ENCODE measurements around the gene CCDC6.

Gene CCDC6

GRCh38 chr10:59830601-59831259, 75.6 kb downstream of the CCDC6 start:
- H3K4me3 ChIP-seq (ENCODE audit: low read length): no peak overlapping the region
- DNase-seq (ENCODE audit: low read depth, low spot score): no peak

DNA sequence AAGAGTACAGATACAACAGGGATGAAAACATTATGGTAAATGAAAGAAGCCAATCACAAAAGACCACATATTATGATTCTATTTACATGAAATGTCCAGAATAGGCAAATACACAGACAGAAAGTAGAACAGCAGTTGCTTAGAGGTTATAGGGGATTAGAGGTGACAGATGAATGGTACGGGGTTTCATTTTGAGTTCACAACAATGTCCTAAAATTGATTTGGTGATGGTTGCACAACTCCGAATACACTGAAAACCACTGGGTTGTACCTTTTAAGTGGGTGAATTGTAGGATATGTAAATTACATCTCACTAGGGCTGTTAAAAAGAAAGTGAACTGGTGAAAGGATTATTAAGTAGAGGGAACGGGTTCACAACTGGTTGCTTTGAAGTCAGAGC, 76.8 kb downstream of the CCDC6 start:
- H3K4me3 ChIP-seq (ENCODE audit: low read length): no peak overlapping the region
- DNase-seq (ENCODE audit: low read depth, low spot score): no peak

DNA sequence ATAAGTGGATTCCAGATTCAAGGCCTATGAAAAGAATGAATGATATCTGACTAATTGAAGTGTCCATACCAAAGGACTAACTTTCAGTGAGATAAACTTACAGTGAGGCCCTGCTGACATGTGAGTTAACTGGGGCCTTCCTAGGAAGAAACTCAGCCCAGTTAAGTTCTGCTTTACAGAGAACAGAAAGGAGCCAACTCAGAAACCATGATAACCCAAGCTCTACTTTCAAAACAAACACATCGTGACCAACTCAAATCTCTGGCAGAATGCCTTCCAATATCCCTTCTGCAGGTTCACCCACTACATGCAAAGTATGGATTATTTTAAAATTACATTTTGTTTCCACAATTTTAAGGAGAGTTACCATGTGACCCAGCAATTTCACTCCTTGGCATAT, 77.3 kb downstream of the CCDC6 start:
- H3K4me3 ChIP-seq (ENCODE audit: low read length): no peak overlapping the region
- DNase-seq (ENCODE audit: low read depth, low spot score): no peak

DNA sequence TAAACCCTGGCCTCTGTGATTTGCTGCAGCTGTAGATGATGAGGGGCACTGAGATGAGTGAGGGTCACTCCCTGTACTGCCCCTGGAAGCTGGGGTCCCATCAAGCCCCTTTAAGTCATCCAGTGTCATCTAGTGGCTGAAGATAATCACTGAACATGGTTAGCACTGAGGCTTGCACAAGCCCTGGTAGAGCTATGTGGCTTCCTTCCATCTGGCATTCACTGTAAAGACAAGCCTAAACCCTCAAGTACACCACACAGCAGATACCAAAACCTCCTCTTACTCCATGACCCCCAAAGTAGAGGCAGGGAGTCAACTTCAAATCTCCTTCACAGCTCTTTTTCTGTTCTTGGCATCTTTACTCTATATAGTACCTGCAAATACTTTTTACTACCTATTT, 80.4 kb downstream of the CCDC6 start:
- H3K4me3 ChIP-seq (ENCODE audit: low read length): no peak overlapping the region
- no peak for DNase-seq (ENCODE audit: low read depth, low spot score)

- no peak for DNase-seq (ENCODE audit: low read depth, low spot score)
- H3K4me3 ChIP-seq (ENCODE audit: low read length): no peak overlapping the region
Observed at GRCh38 chr10:59823751-59824150, 82.6 kb downstream of the CCDC6 start.

DNA sequence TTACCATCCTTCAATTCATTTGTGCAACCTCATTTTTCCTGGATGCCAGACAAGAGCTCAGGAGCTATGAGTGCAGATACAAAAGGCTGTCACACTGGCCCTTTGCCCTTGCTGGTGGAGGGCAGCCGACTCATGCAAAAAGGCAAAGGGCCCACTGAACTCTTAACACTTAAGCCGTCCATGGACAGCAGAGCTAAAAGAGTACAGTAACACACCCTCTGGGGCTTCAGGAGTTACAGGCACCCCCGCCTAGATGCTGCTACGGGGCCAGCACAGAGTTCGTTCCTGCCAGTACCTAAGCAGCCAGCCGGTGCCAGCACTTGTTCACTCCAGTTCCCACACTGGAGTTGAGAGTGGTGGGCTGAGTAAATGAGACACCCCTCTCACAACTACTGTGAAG, 83.2 kb downstream of the CCDC6 start:
- no peak overlapping the region for H3K4me3 ChIP-seq (ENCODE audit: low read length)
- no peak for DNase-seq (ENCODE audit: low read depth, low spot score)

GRCh38 chr10:59820471-59820870, 85.9 kb downstream of the CCDC6 start:
- no peak overlapping the region for H3K4me3 ChIP-seq (ENCODE audit: low read length)
- no peak for DNase-seq (ENCODE audit: low read depth, low spot score)

- no peak overlapping the region for H3K4me3 ChIP-seq (ENCODE audit: low read length)
- DNase-seq (ENCODE audit: low read depth, low spot score): no peak
Observed at GRCh38 chr10:59819683-59820082, 86.7 kb downstream of the CCDC6 start.

- H3K4me3 ChIP-seq (ENCODE audit: low read length): no peak overlapping the region
- no peak for DNase-seq (ENCODE audit: low read depth, low spot score)
Observed at GRCh38 chr10:59819265-59819664, 87.1 kb downstream of the CCDC6 start.

DNA sequence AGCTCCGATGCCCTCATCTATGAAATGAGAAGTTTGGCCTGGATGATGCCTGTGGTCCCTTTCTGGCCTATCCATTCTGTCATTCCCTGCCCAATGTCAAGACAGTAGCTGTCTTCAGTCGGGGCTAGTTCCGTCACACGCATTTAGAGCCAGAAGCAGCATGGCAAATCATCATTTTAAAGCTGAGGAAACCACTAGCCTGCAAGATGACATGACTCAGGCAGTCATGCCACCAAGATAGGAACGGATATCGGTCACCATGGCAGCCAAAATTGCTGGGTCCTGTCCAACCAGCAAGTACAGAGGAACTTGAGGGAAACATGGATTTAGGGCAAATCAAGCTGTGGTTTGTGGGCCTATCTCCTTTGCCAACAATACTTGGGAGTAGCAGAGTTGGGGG, 88.6 kb downstream of the CCDC6 start:
- no peak overlapping the region for H3K4me3 ChIP-seq (ENCODE audit: low read length)
- DNase-seq (ENCODE audit: low read depth, low spot score): no peak

- no peak for DNase-seq (ENCODE audit: low read depth, low spot score)
- no peak overlapping the region for H3K4me3 ChIP-seq (ENCODE audit: low read length)
Observed at GRCh38 chr10:59814878-59815277, 91.5 kb downstream of the CCDC6 start.

DNA sequence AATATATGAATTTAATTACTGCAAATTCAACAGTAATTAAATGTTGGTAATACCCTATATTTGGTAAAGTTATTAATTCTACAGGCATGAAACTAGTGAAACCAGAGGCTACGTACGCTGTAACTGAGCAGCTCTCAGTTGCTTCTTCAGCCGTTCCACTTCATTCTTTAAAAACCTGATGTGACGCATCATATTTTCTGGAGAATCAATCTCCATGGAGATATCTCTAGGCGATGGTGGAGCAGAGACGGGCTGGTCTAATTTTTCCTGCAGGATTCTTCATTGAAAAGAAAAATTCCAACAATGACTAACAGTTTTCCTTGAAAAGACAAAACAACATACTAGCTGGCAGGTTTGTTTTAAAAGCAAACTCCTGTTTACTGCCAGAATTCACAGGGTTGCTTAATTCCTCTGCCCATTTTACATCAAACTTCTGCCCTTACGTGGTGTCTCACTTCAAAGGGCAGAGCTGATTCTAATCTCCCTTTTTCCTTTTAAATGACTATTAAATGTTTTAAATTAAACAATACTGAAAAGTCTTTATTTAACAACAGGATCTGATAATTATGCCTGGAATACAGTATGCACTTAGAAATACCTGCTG, 93.7 kb downstream of the CCDC6 start:
- H3K4me3 ChIP-seq (ENCODE audit: low read length): no peak overlapping the region
- DNase-seq (ENCODE audit: low read depth, low spot score): no peak

- no peak for DNase-seq (ENCODE audit: low read depth, low spot score)
- no peak overlapping the region for H3K4me3 ChIP-seq (ENCODE audit: low read length)
Observed at GRCh38 chr10:59809644-59809974, 96.7 kb downstream of the CCDC6 start.

GRCh38 chr10:59808896-59809643, 97.3 kb downstream of the CCDC6 start:
- no peak overlapping the region for H3K4me3 ChIP-seq (ENCODE audit: low read length)
- peak; percentile 55 for DNase-seq (ENCODE audit: low read depth, low spot score)

DNA sequence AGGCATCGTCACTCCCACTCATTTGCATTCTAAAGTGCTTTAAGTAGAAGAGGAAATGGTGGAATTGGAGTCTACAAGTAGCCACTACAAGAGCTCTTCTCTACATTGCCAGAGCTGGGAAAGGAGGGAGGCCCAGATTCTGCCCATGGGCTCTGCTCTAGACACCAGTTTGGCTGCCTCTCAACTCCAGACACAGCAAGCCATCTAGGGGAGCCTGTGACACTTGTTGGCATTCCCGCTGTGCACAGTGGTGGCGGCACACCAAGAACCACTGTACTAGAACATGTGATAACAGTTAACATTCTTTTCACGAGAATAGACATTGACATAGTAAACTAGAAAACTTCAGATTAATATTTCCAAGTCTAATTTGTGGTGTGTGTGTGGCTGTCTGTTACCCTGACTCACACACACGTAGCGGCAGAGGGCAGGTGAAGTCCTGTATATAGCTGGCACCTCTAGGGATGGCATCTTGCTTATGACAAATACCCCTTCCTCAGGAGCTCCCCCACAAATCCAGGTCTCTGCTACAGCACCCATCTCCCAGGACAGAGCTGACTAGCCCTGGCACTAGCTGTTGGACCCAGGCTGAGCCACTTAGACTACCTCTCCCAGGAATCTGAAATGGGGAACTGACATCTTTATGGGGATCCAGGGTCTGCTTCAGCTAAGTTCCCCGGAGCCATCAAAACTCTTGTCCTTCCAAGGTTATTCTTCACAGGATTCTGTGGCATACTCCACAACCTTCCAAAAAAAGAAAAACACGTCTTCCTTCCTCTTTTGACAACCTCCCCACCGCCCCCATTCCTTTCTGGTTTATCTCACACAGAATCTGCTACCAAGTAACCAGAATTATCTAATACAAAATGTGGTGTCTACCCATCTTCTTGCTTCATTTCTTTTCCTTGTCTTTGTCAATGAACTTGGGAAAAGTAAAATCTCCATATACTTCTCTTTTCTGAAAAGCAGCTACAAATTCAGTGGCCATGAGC, 98.4 kb downstream of the CCDC6 start:
- no peak overlapping the region for H3K4me3 ChIP-seq (ENCODE audit: low read length)
- DNase-seq (ENCODE audit: low read depth, low spot score): no peak

DNA sequence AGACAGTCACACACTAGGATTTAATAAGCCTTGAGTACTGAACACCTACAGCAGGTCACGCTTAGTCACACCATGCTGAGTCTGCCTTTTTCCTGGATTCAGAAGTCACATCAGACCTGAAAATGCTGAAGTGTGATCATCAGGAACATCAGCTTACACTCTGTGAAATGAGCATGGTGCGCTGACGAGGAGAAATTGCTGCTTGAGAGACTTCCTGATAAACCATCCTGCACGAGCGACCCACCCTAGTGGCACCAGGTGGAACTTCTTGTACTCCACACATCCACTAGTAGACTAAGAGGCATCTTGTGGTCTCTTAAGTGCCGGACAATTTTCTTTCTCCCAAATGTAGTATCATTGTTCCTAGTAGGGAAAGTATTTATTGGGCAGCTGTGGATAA, 101.3 kb downstream of the CCDC6 start:
- H3K4me3 ChIP-seq (ENCODE audit: low read length): no peak overlapping the region
- DNase-seq (ENCODE audit: low read depth, low spot score): peak; percentile 14

DNA sequence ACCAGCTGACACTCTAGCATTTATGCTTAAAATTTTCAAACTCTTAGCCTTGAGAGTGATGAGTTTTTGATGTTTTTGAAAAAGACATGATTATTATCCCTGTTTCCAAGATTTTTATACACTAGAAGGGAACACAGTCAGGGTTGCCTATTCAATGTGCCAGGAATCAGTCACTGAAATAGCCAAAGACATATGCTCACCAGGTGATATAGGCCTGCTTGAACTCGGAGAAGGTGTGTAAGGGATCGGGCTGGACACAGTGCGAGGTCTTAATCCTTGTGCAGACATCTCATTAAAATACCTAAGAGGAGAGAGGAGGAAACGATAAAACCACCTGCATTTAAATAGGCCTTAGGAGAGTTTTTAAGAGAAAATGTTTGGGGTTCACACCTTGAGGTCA, 102.1 kb downstream of the CCDC6 start:
- H3K4me3 ChIP-seq (ENCODE audit: low read length): no peak overlapping the region
- DNase-seq (ENCODE audit: low read depth, low spot score): no peak

DNA sequence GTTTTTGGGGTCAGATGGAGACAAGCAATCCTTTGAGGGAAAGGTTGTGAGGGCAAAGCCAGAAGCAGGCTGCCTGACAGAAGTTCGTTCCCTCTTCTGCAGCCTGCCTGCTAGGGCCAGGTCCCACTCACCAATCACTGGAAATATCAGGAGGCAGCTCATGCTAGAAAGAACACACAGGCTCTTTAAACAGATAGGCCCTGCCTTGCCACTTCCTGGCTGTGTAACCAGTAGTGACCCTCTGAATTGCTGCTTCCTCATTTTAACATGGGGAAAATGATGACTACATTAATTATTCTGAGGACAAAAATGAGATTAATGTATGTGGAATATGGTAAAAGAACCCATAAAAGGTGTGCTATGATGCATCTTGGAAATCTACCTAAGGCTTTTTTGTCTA, 102.6 kb downstream of the CCDC6 start:
- no peak for DNase-seq (ENCODE audit: low read depth, low spot score)

DNA sequence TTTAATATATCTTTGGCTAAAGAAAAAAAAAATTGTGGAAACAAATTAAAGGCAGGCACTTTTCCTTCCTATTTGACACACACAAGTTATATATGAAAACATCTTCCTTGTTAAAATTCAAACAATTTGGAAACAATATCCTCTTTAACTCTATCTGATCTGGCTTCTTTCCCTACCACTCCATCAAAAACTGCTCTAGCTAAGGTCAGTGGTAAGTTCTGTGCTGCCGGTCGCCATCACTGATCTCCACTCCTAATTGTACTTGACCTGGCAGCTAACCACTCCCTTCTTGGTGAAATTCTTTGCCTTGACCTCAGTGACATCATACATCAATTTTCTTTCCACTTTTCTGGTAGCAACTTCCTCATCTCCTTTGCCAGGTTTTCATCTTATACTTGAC, 105.2 kb downstream of the CCDC6 start:
- no peak for DNase-seq (ENCODE audit: low read depth, low spot score)

More for the DNA sequence above, 102.6 kb downstream of the CCDC6 start:
- H3K4me3 ChIP-seq (ENCODE audit: low read length): no peak overlapping the region

GRCh38 chr10:59799421-59799820, 106.9 kb downstream of the CCDC6 start:
- no peak overlapping the region for H3K4me3 ChIP-seq (ENCODE audit: low read length)
- DNase-seq (ENCODE audit: low read depth, low spot score): no peak

More for the DNA sequence above, 105.2 kb downstream of the CCDC6 start:
- H3K4me3 ChIP-seq (ENCODE audit: low read length): no peak overlapping the region
